Fibroblast of the aortic adventitia (primary cell): ENCODE measurements around the gene GABPB1. TPM values are rescaled to one million over a fixed set of nuclear protein-coding genes. Genes with fewer than 3 reads are reported as not detected.

ENCODE experiments used
- DNase-seq: peaks from one replicate; pipeline ENCODE4 v3.0.0-alpha.2; 2010; ENCODE audit warnings: low read depth
- H3K4me3 ChIP-seq: 2 replicates; pipeline ENCODE4 v1.5.1; 2011; ENCODE audit warnings: low read depth, mild to moderate bottlenecking, control low read depth, low read length, moderate library complexity
- total RNA-seq: library from RNA; depleted of rRNA; stranded (reverse); fragments of >200 nt; gene quantifications from 2 replicates; pipeline ENCODE4 v1.2.3, GENCODE V29; 2012; ENCODE audit warnings: low replicate concordance
- TF ChIP-seq, protein P1 (sequence below): IDR thresholded peaks from 2 replicates; pipeline ENCODE4 v1.5.1; 2011; ENCODE audit warnings: mild to moderate bottlenecking, low read length, control low read depth, inconsistent platforms; ENCODE audit not compliant: insufficient read depth

GABPB1 gene
- total RNA-seq, 1 donor = 31.9 TPM

- no peak for DNase-seq
- TF ChIP-seq, protein P1, sequence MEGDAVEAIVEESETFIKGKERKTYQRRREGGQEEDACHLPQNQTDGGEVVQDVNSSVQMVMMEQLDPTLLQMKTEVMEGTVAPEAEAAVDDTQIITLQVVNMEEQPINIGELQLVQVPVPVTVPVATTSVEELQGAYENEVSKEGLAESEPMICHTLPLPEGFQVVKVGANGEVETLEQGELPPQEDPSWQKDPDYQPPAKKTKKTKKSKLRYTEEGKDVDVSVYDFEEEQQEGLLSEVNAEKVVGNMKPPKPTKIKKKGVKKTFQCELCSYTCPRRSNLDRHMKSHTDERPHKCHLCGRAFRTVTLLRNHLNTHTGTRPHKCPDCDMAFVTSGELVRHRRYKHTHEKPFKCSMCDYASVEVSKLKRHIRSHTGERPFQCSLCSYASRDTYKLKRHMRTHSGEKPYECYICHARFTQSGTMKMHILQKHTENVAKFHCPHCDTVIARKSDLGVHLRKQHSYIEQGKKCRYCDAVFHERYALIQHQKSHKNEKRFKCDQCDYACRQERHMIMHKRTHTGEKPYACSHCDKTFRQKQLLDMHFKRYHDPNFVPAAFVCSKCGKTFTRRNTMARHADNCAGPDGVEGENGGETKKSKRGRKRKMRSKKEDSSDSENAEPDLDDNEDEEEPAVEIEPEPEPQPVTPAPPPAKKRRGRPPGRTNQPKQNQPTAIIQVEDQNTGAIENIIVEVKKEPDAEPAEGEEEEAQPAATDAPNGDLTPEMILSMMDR = no peak
- H3K4me3 ChIP-seq = no peak overlapping the region
Measured at GRCh38 chr15:50267577-50267976, 87.4 kb downstream of the GABPB1 start.

DNA sequence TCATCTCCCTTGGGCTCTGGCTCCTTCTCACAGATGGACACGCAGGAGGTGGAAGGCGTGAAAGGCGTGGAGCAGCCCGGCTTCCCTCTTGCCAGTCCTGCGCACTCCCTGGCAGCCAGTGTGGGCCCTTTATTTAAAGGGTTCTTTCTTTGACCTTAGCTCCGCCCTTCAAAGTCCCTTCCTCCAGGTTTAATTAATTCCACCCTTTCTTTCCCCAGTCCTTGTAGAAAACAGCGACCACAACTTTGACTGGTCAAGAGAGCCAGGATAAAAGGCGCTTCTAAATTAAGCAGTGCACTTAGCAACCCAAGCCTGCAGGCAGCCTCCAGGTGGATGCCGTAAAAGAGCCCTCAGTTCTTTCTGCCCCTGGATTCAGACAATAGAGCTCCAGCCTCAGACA lies 89.4 kb downstream of the GABPB1 start, which contains the start of gene HDC:
Gene HDC, minus strand, starts transcription at position 107 of the 400 bp plus-strand sequence. Its CDS starts 103 bp downstream, at position 4.
- DNase-seq = no peak
- TF ChIP-seq, protein P1 = no peak
- H3K4me3 ChIP-seq = no peak within 1 kb of the TSS

DNA sequence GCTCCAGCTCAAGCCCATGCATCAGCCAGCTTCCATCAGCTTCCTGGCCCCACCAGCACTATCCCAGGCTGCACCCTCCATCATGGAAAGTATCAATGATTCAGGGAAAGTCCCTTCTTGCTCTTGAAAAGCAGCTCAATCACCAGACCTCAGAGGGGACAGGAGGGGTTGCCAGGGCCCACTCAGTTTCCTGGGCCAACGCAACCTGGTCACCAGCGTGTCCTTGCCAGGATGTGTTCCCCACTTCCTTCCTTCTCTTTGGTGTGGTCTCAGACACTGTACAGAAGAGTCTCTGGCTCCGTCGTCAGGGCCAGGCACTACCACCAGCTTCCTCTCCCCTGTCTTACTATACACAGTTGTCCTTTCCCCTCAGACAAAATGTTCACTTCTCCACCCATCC lies 92.5 kb downstream of the GABPB1 start:
- H3K4me3 ChIP-seq = no peak overlapping the region
- TF ChIP-seq, protein P1 = no peak
- no peak for DNase-seq

DNA sequence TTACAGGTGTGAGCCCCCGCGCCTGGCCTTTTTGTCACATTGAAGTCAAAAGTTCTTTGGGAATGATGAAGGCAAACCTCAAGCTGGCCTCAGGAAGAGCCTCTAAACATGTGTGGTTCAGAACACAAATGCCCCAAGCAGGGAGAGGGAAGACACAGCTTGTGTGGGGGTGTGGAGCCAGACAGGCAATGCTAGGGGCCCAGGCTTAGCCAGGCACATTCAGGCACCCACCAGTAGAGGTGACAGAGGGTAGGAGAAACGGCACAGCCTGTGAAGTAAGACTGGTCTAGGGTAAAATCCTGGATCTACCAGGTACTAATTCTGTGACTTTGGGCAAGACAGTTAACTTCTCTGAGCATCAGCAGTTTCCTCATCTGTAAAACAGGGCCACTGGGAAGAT lies 93.0 kb downstream of the GABPB1 start:
- TF ChIP-seq, protein P1 = no peak
- DNase-seq = no peak
- no peak overlapping the region for H3K4me3 ChIP-seq

- TF ChIP-seq, protein P1 = no peak
- DNase-seq = peak; percentile 20
- H3K4me3 ChIP-seq = no peak overlapping the region
Measured at GRCh38 chr15:50260969-50261496, 94.0 kb downstream of the GABPB1 start.

GRCh38 chr15:50259276-50259675 lies 95.7 kb downstream of the GABPB1 start:
- TF ChIP-seq, protein P1 = no peak
- DNase-seq = no peak
- no peak overlapping the region for H3K4me3 ChIP-seq

GRCh38 chr15:50257924-50258323 lies 97.1 kb downstream of the GABPB1 start:
- H3K4me3 ChIP-seq = no peak overlapping the region
- TF ChIP-seq, protein P1 = no peak
- DNase-seq = peak; percentile 64
